B cell (primary cell): ENCODE results near the gene YIF1A. TPM values are rescaled to one million over a fixed set of nuclear protein-coding genes. Genes with fewer than 3 reads are reported as not detected.

Experiments used
- ATAC-seq: fragments of 200-7000 bp; cut with Tn5 transposase; one replicate; pipeline ENCODE4 v1.10.0; 2021; ENCODE audit warnings: low read depth, mild to moderate bottlenecking, moderate number of reproducible peaks, moderate library complexity
- CTCF ChIA-PET: fragments of 350-600 bp; sonication (Branson Sonifier 250); formaldehyde crosslinking; loops from one replicate; lab custom pipeline; 2021; ENCODE audit warnings: antibody characterized with exemption, inconsistent platforms; lab: Charles Lee
- POLR2A ChIA-PET: fragments of 350-600 bp; sonication (Branson Sonifier 250); formaldehyde crosslinking; loops from one replicate; lab custom pipeline; 2021; ENCODE audit warnings: antibody characterized with exemption; lab: Charles Lee
- DNase-seq: peaks from one replicate; pipeline ENCODE4 v3.0.0; 2013
- H2AFZ ChIP-seq: 2 replicates; pipeline ENCODE4 v1.6.1; 2012; ENCODE audit warnings: mild to moderate bottlenecking, low read depth, low read length; ENCODE audit not compliant: insufficient read depth, poor library complexity, severe bottlenecking
- H3K27ac ChIP-seq, 2 donors: 1 replicate in 1 of 2; 2 replicates in 1 of 2; pipeline ENCODE4 v1.5.1; 2012 to 2013; ENCODE audit warnings: low read length in 2 of 2, mild to moderate bottlenecking in 2 of 2, moderate library complexity in 1 of 2
- H3K27me3 ChIP-seq, 4 experiments: fragments of 200-600 bp in 1 of 4; sonication (generic) in 1 of 4; replicated peaks in 1 of 4; 1 replicate in 2 of 4; 2 replicates in 2 of 4; pipeline versions ENCODE4 v1.6.1 to v1.7.0; 2013 to 2016; ENCODE audit warnings: low read length in 3 of 4, mild to moderate bottlenecking in 2 of 4, mixed read lengths in 1 of 4, moderate library complexity in 1 of 4; ENCODE audit not compliant: insufficient read depth in 4 of 4, control insufficient read depth in 3 of 4; ENCODE audit errors: control extremely low read depth in 1 of 4
- H3K36me3 ChIP-seq, 2 experiments: replicated peaks in 1 of 2; 1 replicate in 1 of 2; 2 replicates in 1 of 2; pipeline versions ENCODE4 v1.6.1 to v1.7.1; 2013; ENCODE audit warnings: low read length in 1 of 2; ENCODE audit not compliant: insufficient read depth in 2 of 2, control insufficient read depth in 1 of 2; ENCODE audit errors: control extremely low read depth in 1 of 2, extremely low read depth in 1 of 2
- H3K4me1 ChIP-seq, 2 donors: fragments of 200-600 bp in 1 of 2; sonication (generic) in 1 of 2; 1 replicate in 1 of 2; 2 replicates in 1 of 2; pipeline versions ENCODE4 v1.5.1 to v1.6.1; 2013 to 2017; ENCODE audit warnings: low read length in 2 of 2; ENCODE audit not compliant: control insufficient read depth in 2 of 2, insufficient read depth in 2 of 2
- H3K4me2 ChIP-seq: replicated peaks from 2 replicates; pipeline ENCODE3; 2012; ENCODE audit warnings: mild to moderate bottlenecking, low read depth, low read length; ENCODE audit not compliant: poor library complexity, severe bottlenecking
- H3K4me3 ChIP-seq, 5 experiments: fragments of 200-600 bp in 1 of 5; sonication (generic) in 1 of 5; 1 replicate in 3 of 5; 2 replicates in 2 of 5; pipeline versions ENCODE4 v1.5.1 to v1.7.0; 2011 to 2016; ENCODE audit warnings: low read length in 4 of 5, mild to moderate bottlenecking in 4 of 5, low read depth in 2 of 5, control low read depth in 1 of 5, moderate library complexity in 1 of 5; ENCODE audit not compliant: insufficient read depth in 1 of 5; ENCODE audit errors: control extremely low read depth in 1 of 5, extremely low read depth in 1 of 5
- H3K79me2 ChIP-seq: fragments of 200-600 bp; sonication (generic); one replicate; pipeline ENCODE4 v1.6.0; 2016; ENCODE audit warnings: low read length; ENCODE audit not compliant: control insufficient read depth, insufficient read depth
- H3K9ac ChIP-seq: fragments of 200-600 bp; sonication (generic); 2 replicates; pipeline ENCODE4 v1.6.1; 2017; ENCODE audit warnings: mild to moderate bottlenecking, low read length, moderate library complexity
- H3K9me3 ChIP-seq, 3 donors: one replicate each; pipeline versions ENCODE4 v1.6.1 to v1.7.1; 2013; ENCODE audit warnings: low read length in 2 of 3; ENCODE audit not compliant: control insufficient read depth in 2 of 3, insufficient read depth in 1 of 3; ENCODE audit errors: control extremely low read depth in 1 of 3
- H4K20me1 ChIP-seq: 2 replicates; pipeline ENCODE4 v1.6.0; 2012; ENCODE audit warnings: mild to moderate bottlenecking, low read length; ENCODE audit not compliant: insufficient read depth, control insufficient read depth, poor library complexity, severe bottlenecking
- H3K27ac Mint-ChIP-seq: one replicate; pipeline ENCODE4 v1.8.0; 2021; ENCODE audit warnings: mixed read lengths
- H3K27me3 Mint-ChIP-seq: one replicate; pipeline ENCODE4 v1.8.0; 2021; ENCODE audit warnings: mixed read lengths
- H3K4me1 Mint-ChIP-seq: one replicate; pipeline ENCODE4 v1.8.0; 2021; ENCODE audit warnings: mixed read lengths
- H3K4me3 Mint-ChIP-seq: one replicate; pipeline ENCODE4 v1.8.0; 2021; ENCODE audit warnings: mixed read lengths
- H3K9me3 Mint-ChIP-seq: one replicate; pipeline ENCODE4 v1.8.0; 2022; ENCODE audit warnings: mixed read lengths; ENCODE audit not compliant: insufficient read depth
- WGBS: methylation state at CpG from one replicate; pipeline ENCODE4 v1.1.5; 2013; ENCODE audit warnings: missing lambda C conversion rate; ENCODE audit not compliant: insufficient coverage; 5-methylcytosine and 5-hydroxymethylcytosine counted together
- intact Hi-C: fragments of 100-400 bp; cut with micrococcal nuclease; formaldehyde crosslinking; loops from one replicate; pipeline ENCODE4 v1.10.0; 2022
- polyA plus RNA-seq: library from polyadenylated mRNA; depleted of rRNA; stranded (reverse); fragments of >200 nt; gene quantifications from 2 replicates; pipeline ENCODE4 v1.2.3, GENCODE V29; 2012
- total RNA-seq, 2 donors: library from RNA; stranded (reverse); fragments of 120-200 nt in 1 of 2; gene quantifications; 1 replicate in 1 of 2; 2 replicates in 1 of 2; pipeline versions ENCODE4 v1.2.3 to v1.2.4, GENCODE V29; 2013 to 2022
- TF ChIP-seq, protein P1 (sequence below): fragments of 200-600 bp; IDR thresholded peaks from one replicate; pipeline ENCODE4 v1.8.0; 2022; ENCODE audit warnings: antibody characterized with exemption, mild to moderate bottlenecking

YIF1A gene
- total and polyA plus RNA-seq, 2 donors (not counting 1 experiment from before 2014, with no cell fraction given) = 43.9 to 95.0 TPM

DNA sequence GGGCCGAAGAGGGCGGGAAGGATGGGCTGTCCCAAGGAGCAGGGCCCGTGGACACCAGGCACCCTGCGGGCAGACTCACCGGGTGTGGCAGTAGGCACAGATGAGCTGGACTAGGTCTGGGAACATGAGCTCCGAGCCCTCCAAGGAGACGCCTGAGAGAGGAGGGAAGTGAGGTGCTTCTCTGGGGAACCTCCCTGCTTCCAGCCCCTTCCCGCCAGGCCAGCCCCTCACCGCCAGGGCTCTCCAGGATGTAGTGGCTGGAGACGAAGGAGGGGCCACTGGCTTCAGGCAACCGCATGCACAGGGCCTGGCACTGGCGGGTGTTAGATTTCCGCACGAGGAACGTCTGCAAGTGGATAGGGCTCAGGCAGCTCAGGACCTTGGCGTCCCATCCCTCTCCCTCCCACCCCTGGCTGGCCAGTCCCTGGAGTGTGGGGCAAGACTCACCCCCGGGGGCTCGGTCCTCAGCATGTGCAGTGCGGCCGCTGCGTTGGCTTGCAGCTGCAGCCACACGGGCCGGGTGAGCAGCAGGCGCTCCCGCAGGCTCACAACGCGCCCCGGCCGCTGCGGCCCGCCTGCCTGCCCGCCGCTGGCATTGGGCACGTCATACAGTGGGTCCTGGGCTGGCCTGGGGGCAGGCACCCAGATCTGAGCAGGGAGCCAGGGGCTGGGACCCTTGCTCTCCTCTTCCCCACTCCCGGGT is 46.7 kb upstream of the YIF1A start:
- Histone ChIP-seq H3K4me3 (peak overlapping the region in 3 of 5 experiments; percentile 19 to 50 (median 42)), H4K20me1 (peaks cover 13% of the 10 kb centered on the region), H3K4me2 (peak overlapping the region; percentile 74), H3K27ac (no peak overlapping the region), H3K36me3 (peaks cover 0 to 33% of the 10 kb centered on the region in 2 experiments), H2AFZ (peak overlapping the region; percentile 33), H3K9me3 (no peaks in the 10 kb centered on the region), H3K27me3 (peaks cover 0 to 9% (median 3%) of the 10 kb centered on the region in 4 experiments), H3K79me2 (no peaks in the 10 kb centered on the region), H3K9ac (peak overlapping the region; percentile 42), H3K4me1 (peaks cover 15 to 25% of the 10 kb centered on the region in 2 donors)
- 24% methylated on average over 35 of the region's 35 CpGs for WGBS
- TF ChIP-seq, protein P1, sequence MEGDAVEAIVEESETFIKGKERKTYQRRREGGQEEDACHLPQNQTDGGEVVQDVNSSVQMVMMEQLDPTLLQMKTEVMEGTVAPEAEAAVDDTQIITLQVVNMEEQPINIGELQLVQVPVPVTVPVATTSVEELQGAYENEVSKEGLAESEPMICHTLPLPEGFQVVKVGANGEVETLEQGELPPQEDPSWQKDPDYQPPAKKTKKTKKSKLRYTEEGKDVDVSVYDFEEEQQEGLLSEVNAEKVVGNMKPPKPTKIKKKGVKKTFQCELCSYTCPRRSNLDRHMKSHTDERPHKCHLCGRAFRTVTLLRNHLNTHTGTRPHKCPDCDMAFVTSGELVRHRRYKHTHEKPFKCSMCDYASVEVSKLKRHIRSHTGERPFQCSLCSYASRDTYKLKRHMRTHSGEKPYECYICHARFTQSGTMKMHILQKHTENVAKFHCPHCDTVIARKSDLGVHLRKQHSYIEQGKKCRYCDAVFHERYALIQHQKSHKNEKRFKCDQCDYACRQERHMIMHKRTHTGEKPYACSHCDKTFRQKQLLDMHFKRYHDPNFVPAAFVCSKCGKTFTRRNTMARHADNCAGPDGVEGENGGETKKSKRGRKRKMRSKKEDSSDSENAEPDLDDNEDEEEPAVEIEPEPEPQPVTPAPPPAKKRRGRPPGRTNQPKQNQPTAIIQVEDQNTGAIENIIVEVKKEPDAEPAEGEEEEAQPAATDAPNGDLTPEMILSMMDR = no peak
- peak; percentile 38 for DNase-seq
- no peak for ATAC-seq
- Mint-ChIP-seq H3K4me1 (peaks cover 21% of the 10 kb centered on the region), H3K27me3 (no peaks in the 10 kb centered on the region), H3K27ac (no peak overlapping the region), H3K9me3 (no peaks in the 10 kb centered on the region), H3K4me3 (peak overlapping the region; percentile 84)
- intact Hi-C loops = no loop called here
- POLR2A ChIA-PET = interaction anchor here (1.0 to 2.0 kb wide), 2 partner anchors 24 to 359 kb away, joined by 4 to 6 read pairs; no protein-coding TSS in a partner anchor
- CTCF ChIA-PET = interaction anchor here (0.5 to 3.0 kb wide), 5 partner anchors 9 to 53 kb away, joined by 3 to 24 read pairs (median 5); no protein-coding TSS in a partner anchor
